K562 (cell line): Measurements from ENCODE around the gene FAM53B. TPM values are rescaled to one million over a fixed set of nuclear protein-coding genes. Genes with fewer than 3 reads are reported as not detected.

Source experiments
- ATAC-seq: fragments of 200-7000 bp; cut with Tn5 transposase; 3 replicates; pipeline ENCODE4 v1.9.1; 2020; ENCODE audit warnings: moderate library complexity
- BruUV-seq: library from RNA; stranded (reverse); fragments of 400-500 nt; replicated peaks from 2 replicates; lab custom pipeline; 2021; lab: Mats Ljungman, UMichigan
- CTCF ChIA-PET: fragments of 300-600 bp; formaldehyde crosslinking; extraction: SDS; loops from one replicate; lab custom pipeline; 2021; ENCODE audit warnings: low intra/inter-chr PET ratio; lab: Yijun Ruan, JAX
- POLR2A ChIA-PET: fragments of 300-600, 350-650 bp; sonication (Branson Sonifier 250); formaldehyde crosslinking; extraction: SDS; loops from one replicate; lab custom pipeline; 2021; ENCODE audit warnings: antibody characterized with exemption, inconsistent platforms; lab: Yijun Ruan, JAX
- DNase-seq, 4 experiments: peaks; one replicate each; pipeline versions ENCODE4 v3.0.0 to v3.0.0-alpha.2; 2011 to 2018; ENCODE audit warnings: low spot score in 3 of 4, mixed read lengths in 3 of 4; ENCODE audit errors: extremely low read depth in 1 of 4
- FAIRE-seq: peaks from 2 replicates; lab custom pipeline; 2011; peaks lifted over from hg19 to GRCh38; lab: Jason Lieb, UNC
- H2AFZ ChIP-seq: 2 replicates; pipeline ENCODE4 v1.6.0; 2011; ENCODE audit warnings: low read depth, low read length, control low read depth, inconsistent platforms
- H3K27ac ChIP-seq: fragments of 200-600 bp; 3 replicates; pipeline ENCODE4 v1.8.0; 2011; ENCODE audit warnings: low read depth, mild to moderate bottlenecking, control low read depth, inconsistent platforms, low read length, moderate library complexity, mixed read lengths; ENCODE audit errors: extremely low read depth
- H3K27me3 ChIP-seq, 2 experiments: fragments of 300-600 bp in 1 of 2; 2 replicates in 1 of 2; 3 replicates in 1 of 2; pipeline versions ENCODE4 v1.6.0 to v1.8.0; 2011; ENCODE audit warnings: inconsistent platforms in 2 of 2, low read length in 2 of 2, mild to moderate bottlenecking in 1 of 2, mixed read lengths in 1 of 2, moderate library complexity in 1 of 2; ENCODE audit not compliant: control insufficient read depth in 2 of 2, insufficient read depth in 2 of 2
- H3K36me3 ChIP-seq: fragments of 300-600 bp; 3 replicates; pipeline ENCODE4 v1.8.0; 2011; ENCODE audit warnings: mild to moderate bottlenecking, low read length, inconsistent platforms; ENCODE audit not compliant: control insufficient read depth, insufficient read depth
- H3K4me1 ChIP-seq, 2 experiments: fragments of 200-600 bp in 1 of 2; replicated peaks in 1 of 2; 2 replicates in 1 of 2; 3 replicates in 1 of 2; pipeline versions ENCODE4 v1.5.1 to v1.8.0; 2011; ENCODE audit warnings: inconsistent platforms in 2 of 2, low read length in 2 of 2, mild to moderate bottlenecking in 1 of 2, mixed read lengths in 1 of 2, moderate library complexity in 1 of 2; ENCODE audit not compliant: control insufficient read depth in 2 of 2, insufficient read depth in 2 of 2
- H3K4me2 ChIP-seq: 2 replicates; pipeline ENCODE4 v1.6.1; 2011; ENCODE audit warnings: low read length, control low read depth, inconsistent platforms, mixed read lengths; ENCODE audit not compliant: insufficient read depth
- H3K4me3 ChIP-seq: fragments of 200-600 bp; sonication (generic), shearing (Covaris generic); 2 replicates; pipeline ENCODE4 v1.5.1; 2016; ENCODE audit warnings: control low read depth, inconsistent platforms
- H3K79me2 ChIP-seq: fragments of 200-600 bp; 3 replicates; pipeline ENCODE4 v1.8.0; 2011; ENCODE audit warnings: low read length, inconsistent platforms; ENCODE audit not compliant: control insufficient read depth, insufficient read depth
- H3K9ac ChIP-seq, 2 experiments: 2 replicates each; pipeline versions ENCODE4 v1.6.0 to v1.6.1; 2011; ENCODE audit warnings: low read depth in 2 of 2, low read length in 2 of 2, control low read depth in 1 of 2, inconsistent platforms in 1 of 2, mild to moderate bottlenecking in 1 of 2, mixed read lengths in 1 of 2; ENCODE audit not compliant: insufficient read depth in 1 of 2
- H3K9me1 ChIP-seq: one replicate; pipeline ENCODE4 v1.6.0; 2011; ENCODE audit warnings: inconsistent platforms, mild to moderate bottlenecking, low read length, moderate library complexity; ENCODE audit not compliant: control insufficient read depth, insufficient read depth
- H3K9me3 ChIP-seq: replicated peaks from 2 replicates; pipeline ENCODE4 v1.5.1; 2011; ENCODE audit warnings: low read depth, low read length, inconsistent platforms; ENCODE audit not compliant: control insufficient read depth, insufficient read depth
- H4K20me1 ChIP-seq: replicated peaks from 2 replicates; pipeline ENCODE4 v1.6.1; 2011; ENCODE audit warnings: low read length, inconsistent platforms, mixed read lengths; ENCODE audit not compliant: control insufficient read depth, insufficient read depth
- CBX1 ChIP-seq: sonication (generic); IDR thresholded peaks from 2 replicates; pipeline ENCODE4 v1.6.1; 2016; ENCODE audit warnings: antibody characterized with exemption, low read depth, mild to moderate bottlenecking
- DACH1 ChIP-seq: fragments of 450-650 bp; IDR thresholded peaks from 2 replicates; pipeline ENCODE4 v1.6.1; 2018; ENCODE audit not compliant: partially characterized antibody
- E2F1 ChIP-seq: sonication (generic); formaldehyde crosslinking; IDR thresholded peaks from 2 replicates; pipeline ENCODE4 v1.8.1; 2023; ENCODE audit warnings: mild to moderate bottlenecking, missing genetic modification reagents, moderate library complexity
- GABPB2 ChIP-seq: fragments of 250-450 bp; sonication (Bioruptor Pico); conservative IDR thresholded peaks from 2 replicates; pipeline ENCODE4 v1.5.1; 2021; ENCODE audit warnings: mild to moderate bottlenecking
- MEF2A ChIP-seq: IDR thresholded peaks from 2 replicates; pipeline ENCODE4 v1.6.1; 2011; ENCODE audit warnings: low read depth, mild to moderate bottlenecking, low read length, moderate library complexity; ENCODE audit not compliant: control insufficient read depth
- PTRF ChIP-seq: fragments of 450-650 bp; IDR thresholded peaks from 2 replicates; pipeline ENCODE4 v1.6.1; 2016; ENCODE audit warnings: mild to moderate bottlenecking, missing genetic modification characterization, missing compliant biosample characterization
- TAF15 ChIP-seq: fragments of 200-400 bp; formaldehyde crosslinking; IDR thresholded peaks from 2 replicates; pipeline ENCODE4 v1.6.1; 2017; ENCODE audit warnings: mild to moderate bottlenecking, low read depth, low read length, moderate library complexity
- WGBS: fragments of 100-300 bp; shearing (Covaris generic); methylation state at CpG from one replicate; pipeline ENCODE4 v1.1.6; 2016; ENCODE audit warnings: low coverage, mixed read lengths; ENCODE audit not compliant: insufficient coverage; ENCODE audit errors: missing lambda C conversion rate; 5-methylcytosine and 5-hydroxymethylcytosine counted together
- in situ Hi-C: fragments of 300-500 bp; cut with MboI; formaldehyde crosslinking; loops from 4 replicates; pipeline ENCODE4 v1.15.0; 2018; ENCODE audit warnings: inconsistent platforms, mixed read lengths
- intact Hi-C: fragments of 100-400 bp; cut with micrococcal nuclease; formaldehyde crosslinking; loops from 2 replicates; pipeline ENCODE4 v1.14.2; 2022
- polyA plus RNA-seq, 8 experiments: library from polyadenylated mRNA; depleted of rRNA in 4 of 8; stranded (reverse) in 5 of 8; unstranded in 3 of 8; fragments of >200 nt; fragmentation: Nextera tagmentation in 2 of 8; fragmentation: Illumina TruSeq in 1 of 8; extraction: Ambion mirVana in 2 of 8; extraction: Trizol in 1 of 8; gene quantifications; 2 replicates each; pipeline versions ENCODE4 v1.2.1 to v1.2.3, GENCODE V29; 2011 to 2014; ENCODE audit warnings: inconsistent platforms in 1 of 8, missing spikeins in 1 of 8
- total RNA-seq, 7 experiments: library from RNA; depleted of rRNA in 6 of 7; stranded (reverse); fragments of >200 nt in 6 of 7; fragmentation: Illumina TruSeq in 2 of 7; extraction: Trizol in 2 of 7; gene quantifications; 2 replicates each; pipeline versions ENCODE4 v1.2.1 to v1.2.3, GENCODE V29; 2011 to 2021; ENCODE audit warnings: low replicate concordance in 1 of 7

The FAM53B gene
- total and polyA plus RNA-seq, 9 of the 15 experiments (the other 6 are each of a cell fraction or from before 2014, with no cell fraction given): 0.03 to 16.5 (median 5.0) TPM

- Histone ChIP-seq H3K79me2 (no peaks in the 10 kb centered on the region), H4K20me1 (no peaks in the 10 kb centered on the region; the same call in 1 of the 2 replicates), H3K36me3 (peaks cover 8% of the 10 kb centered on the region; the same call in 1 of the 3 replicates), H3K9me1 (no peaks in the 10 kb centered on the region), H3K4me3 (no peak overlapping the region), H3K27me3 (no peaks in the 10 kb centered on the region), H3K27ac (no peak overlapping the region), H2AFZ (no peak overlapping the region), H3K9ac (no peak overlapping the region), H3K9me3 (no peaks in the 10 kb centered on the region), H3K4me2 (no peak overlapping the region), H3K4me1 (peaks cover 0 to 47% of the 10 kb centered on the region in 2 experiments; a peak in 2 of 5 replicates)
- TF ChIP-seq E2F1 (CRISPR knock-in tag): no peak
- no peak for TF ChIP-seq CBX1
- TF ChIP-seq MEF2A: no peak
- no peak for TF ChIP-seq PTRF
- no peak for TF ChIP-seq TAF15
- no peak for TF ChIP-seq DACH1
- TF ChIP-seq GABPB2 (CRISPR knock-in tag): no peak
- ChIA-PET CTCF (no interaction called here), POLR2A (interaction anchor here (0.7 kb wide), 1 partner anchor 97 kb away, joined by 3 read pairs; no protein-coding TSS in a partner anchor)
- 77% methylated on average over 9 of the region's 13 CpGs for WGBS
- no TSS peak for BruUV-seq
- in situ Hi-C loops: no loop called here
- FAIRE-seq (no peak), DNase-seq (no peak), ATAC-seq (no peak)
- intact Hi-C loops: no loop called here
Observed at GRCh38 chr10:124622158-124622557, 122.0 kb downstream of the FAM53B start.
